Natural killer cell (primary cell): ENCODE data around the gene SPRR2A. TPM values are rescaled to one million over a fixed set of nuclear protein-coding genes. Genes with fewer than 3 reads are reported as not detected.

Experiments used
- ATAC-seq, 3 donors: fragments of 150-1000 bp in 2 of 3; fragments of 200-7000 bp in 1 of 3; cut with Tn5 transposase; 1 replicate in 1 of 3; 2 replicates in 2 of 3; pipeline ENCODE4 v1.10.0; 2021; ENCODE audit warnings: mild to moderate bottlenecking in 2 of 3, moderate library complexity in 2 of 3
- DNase-seq, 2 donors: peaks; one replicate each; pipeline versions ENCODE4 v3.0.0 to v3.0.0-alpha.2; 2013 to 2021; ENCODE audit warnings: mixed read lengths in 1 of 2
- H3K27ac ChIP-seq: one replicate; pipeline ENCODE4 v1.5.1; 2013; ENCODE audit warnings: mild to moderate bottlenecking, low read length
- H3K27me3 ChIP-seq: one replicate; pipeline ENCODE4 v1.6.1; 2013; ENCODE audit warnings: low read length; ENCODE audit not compliant: control insufficient read depth, insufficient read depth
- H3K36me3 ChIP-seq: one replicate; pipeline ENCODE4 v1.6.1; 2013; ENCODE audit warnings: low read length; ENCODE audit not compliant: control insufficient read depth, insufficient read depth
- H3K4me1 ChIP-seq: one replicate; pipeline ENCODE4 v1.6.1; 2013; ENCODE audit warnings: low read length; ENCODE audit not compliant: control insufficient read depth, insufficient read depth
- H3K4me3 ChIP-seq: one replicate; pipeline ENCODE4 v1.5.1; 2013; ENCODE audit warnings: low read length
- H3K9me3 ChIP-seq: one replicate; pipeline ENCODE4 v1.6.1; 2013; ENCODE audit warnings: low read length; ENCODE audit not compliant: control insufficient read depth, insufficient read depth
- H3K27ac Mint-ChIP-seq, 2 donors: one replicate each; pipeline ENCODE4 v1.8.0; 2022; ENCODE audit warnings: mild to moderate bottlenecking in 2 of 2, mixed read lengths in 2 of 2, moderate library complexity in 1 of 2
- H3K27me3 Mint-ChIP-seq, 2 donors: one replicate each; pipeline ENCODE4 v1.8.0; 2022; ENCODE audit warnings: low read depth in 2 of 2, mixed read lengths in 2 of 2
- H3K36me3 Mint-ChIP-seq: one replicate; pipeline ENCODE4 v1.8.0; 2022; ENCODE audit warnings: mixed read lengths
- H3K4me1 Mint-ChIP-seq, 2 donors: one replicate each; pipeline ENCODE4 v1.8.0; 2022; ENCODE audit warnings: mixed read lengths in 2 of 2
- H3K4me3 Mint-ChIP-seq: one replicate; pipeline ENCODE4 v1.8.0; 2022; ENCODE audit warnings: mild to moderate bottlenecking, moderate library complexity, mixed read lengths
- H3K9me3 Mint-ChIP-seq, 2 donors: one replicate each; pipeline ENCODE4 v1.8.0; 2022; ENCODE audit warnings: mixed read lengths in 2 of 2
- CTCF ChIP-seq: fragments of 200-600 bp; IDR thresholded peaks from one replicate; pipeline ENCODE4 v1.8.0; 2022; ENCODE audit warnings: antibody characterized with exemption
- WGBS: methylation state at CpG from one replicate; pipeline ENCODE4 v1.1.7; 2013; ENCODE audit warnings: missing lambda C conversion rate; ENCODE audit not compliant: insufficient coverage; 5-methylcytosine and 5-hydroxymethylcytosine counted together
- intact Hi-C: fragments of 100-400 bp; cut with micrococcal nuclease; formaldehyde crosslinking; loops from one replicate; pipeline ENCODE4 v1.14.2; 2022
- total RNA-seq, 4 donors: library from RNA; stranded (reverse); fragments of 120-200 nt in 1 of 4; gene quantifications; one replicate each; pipeline versions ENCODE4 v1.2.3 to v1.2.4, GENCODE V29; 2013 to 2022

SPRR2A gene
- total RNA-seq, 3 donors from 2014 or later (not counting 1 experiment from before 2014, with no cell fraction given): not detected

DNA sequence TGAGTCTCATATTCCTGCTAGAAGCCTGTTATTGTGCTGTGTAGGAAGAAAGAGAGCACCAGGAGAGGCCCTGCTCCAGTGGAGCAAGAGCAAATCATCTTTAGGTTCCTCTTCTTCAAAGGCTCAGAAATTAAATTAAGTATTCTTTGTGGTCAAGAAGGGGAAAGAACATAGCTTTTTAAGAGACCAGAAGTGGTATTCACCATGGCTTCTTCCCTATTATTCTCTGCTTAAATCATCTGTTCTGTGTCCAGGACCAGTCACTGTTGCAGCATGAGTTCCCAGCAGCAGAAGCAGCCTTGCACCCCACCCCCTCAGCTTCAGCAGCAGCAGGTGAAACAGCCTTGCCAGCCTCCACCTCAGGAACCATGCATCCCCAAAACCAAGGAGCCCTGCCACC lies 25.2 kb downstream of the SPRR2A start:
- Mint-ChIP-seq H3K27ac (no peak overlapping the region), H3K9me3 (no peaks in the 10 kb centered on the region), H3K4me3 (no peak overlapping the region), H3K4me1 (no peaks in the 10 kb centered on the region), H3K27me3 (peaks cover 14 to 45% of the 10 kb centered on the region in 2 donors), H3K36me3 (no peaks in the 10 kb centered on the region)
- Histone ChIP-seq H3K4me3 (no peak overlapping the region), H3K27ac (no peak overlapping the region), H3K27me3 (no peaks in the 10 kb centered on the region), H3K36me3 (no peaks in the 10 kb centered on the region), H3K9me3 (no peaks in the 10 kb centered on the region), H3K4me1 (no peaks in the 10 kb centered on the region)
- TF ChIP-seq CTCF: no peak
- no peak for ATAC-seq
- no peak for DNase-seq
- intact Hi-C loops: no loop called here

DNA sequence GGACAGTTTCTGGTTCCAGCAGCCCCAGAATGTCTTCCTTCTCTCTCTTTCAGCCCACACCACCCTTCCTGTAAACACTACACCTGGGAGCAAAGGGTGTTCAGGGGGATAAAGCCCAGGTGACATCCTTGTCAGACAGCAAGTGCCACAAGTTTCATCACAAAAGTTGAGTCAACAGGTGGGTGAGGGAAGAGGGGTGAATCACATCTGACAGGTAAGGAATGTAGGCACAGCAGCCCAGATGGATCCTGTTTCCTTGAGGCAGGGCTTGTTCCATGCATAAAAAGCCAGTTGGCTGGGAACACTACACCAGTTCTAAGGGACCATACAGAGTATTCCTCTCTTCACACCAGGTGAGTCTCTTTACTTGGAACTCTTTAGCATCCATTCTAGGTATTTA lies 26.4 kb downstream of the SPRR2A start, which contains the start of gene SPRR1B:
TSS of gene SPRR1B (plus strand) at position 309 of the 400 bp plus-strand sequence. CDS start 1,143 bp downstream, outside the sequence.
- no peak for ATAC-seq
- no peaks in the 10 kb centered on the region for H3K36me3 ChIP-seq
- Mint-ChIP-seq H3K36me3 (no peaks in the 10 kb centered on the region), H3K4me3 (no peak within 1 kb of the TSS), H3K27me3 (peaks cover 18 to 34% of the 10 kb centered on the region in 2 donors), H3K4me1 (no peaks in the 10 kb centered on the region), H3K27ac (no peak within 1 kb of the TSS), H3K9me3 (no peaks in the 10 kb centered on the region)
- H3K27me3 ChIP-seq: no peaks in the 10 kb centered on the region
- no peak for TF ChIP-seq CTCF
- no peaks in the 10 kb centered on the region for H3K9me3 ChIP-seq
- intact Hi-C loops: no loop called here
- H3K4me1 ChIP-seq: no peaks in the 10 kb centered on the region
- H3K27ac ChIP-seq: no peak within 1 kb of the TSS
- DNase-seq: no peak
- no peak within 1 kb of the TSS for H3K4me3 ChIP-seq

DNA sequence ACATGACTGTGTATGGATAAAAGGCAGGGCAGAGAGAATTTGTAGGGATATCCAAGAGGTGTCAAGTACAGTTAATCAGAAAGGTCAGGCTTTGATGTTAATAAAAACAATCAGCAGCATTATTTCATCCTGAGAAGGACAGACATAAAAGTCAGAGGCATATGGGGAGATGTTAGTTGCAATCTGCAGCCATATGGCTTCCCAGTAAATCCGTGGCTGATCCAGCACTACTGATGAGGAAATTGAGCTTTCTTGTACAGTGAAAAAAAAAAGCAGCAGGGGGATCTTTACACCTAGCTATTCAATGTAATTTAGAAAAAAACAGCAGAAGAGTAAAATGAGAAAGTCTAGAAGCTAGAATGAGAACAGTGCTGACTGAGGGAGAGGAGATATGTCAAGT lies 28.5 kb downstream of the SPRR2A start:
- no peaks in the 10 kb centered on the region for H3K36me3 ChIP-seq
- Mint-ChIP-seq H3K4me3 (no peak overlapping the region), H3K4me1 (no peaks in the 10 kb centered on the region), H3K36me3 (no peaks in the 10 kb centered on the region), H3K27me3 (peaks cover 15 to 24% of the 10 kb centered on the region in 2 donors), H3K9me3 (no peaks in the 10 kb centered on the region), H3K27ac (no peak overlapping the region)
- no peak overlapping the region for H3K4me3 ChIP-seq
- DNase-seq (no peak), ATAC-seq (no peak)
- intact Hi-C loops: no loop called here
- H3K9me3 ChIP-seq: no peaks in the 10 kb centered on the region
- no peak overlapping the region for H3K27ac ChIP-seq
- H3K27me3 ChIP-seq: no peaks in the 10 kb centered on the region
- TF ChIP-seq CTCF: no peak
- H3K4me1 ChIP-seq: no peaks in the 10 kb centered on the region
- 88% methylated on average over 1 of the region's 1 CpG for WGBS

DNA sequence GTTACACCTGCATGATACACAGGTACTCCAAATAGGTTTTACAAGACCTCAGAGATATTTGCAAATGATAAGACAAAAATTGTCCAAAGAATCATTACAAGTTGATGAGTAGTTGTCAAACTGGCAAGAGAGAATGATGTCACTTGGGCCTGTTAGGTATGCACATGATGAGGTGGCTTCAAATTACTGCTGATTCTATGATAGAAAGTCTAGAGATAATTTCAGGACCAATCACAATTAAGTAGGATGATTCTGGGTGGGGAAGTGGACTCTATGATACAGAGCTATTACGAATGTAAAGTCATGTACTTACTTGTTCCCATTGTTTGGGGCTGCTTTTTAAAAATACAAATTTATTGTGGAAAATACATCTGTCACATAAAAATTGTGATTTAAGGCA lies 31.5 kb downstream of the SPRR2A start:
- intact Hi-C loops: no loop called here
- H3K27ac Mint-ChIP-seq: no peak overlapping the region
- H3K36me3 Mint-ChIP-seq: no peaks in the 10 kb centered on the region
- no peaks in the 10 kb centered on the region for H3K4me1 ChIP-seq
- no peaks in the 10 kb centered on the region for H3K4me1 Mint-ChIP-seq
- no peak overlapping the region for H3K4me3 ChIP-seq
- H3K9me3 Mint-ChIP-seq: no peaks in the 10 kb centered on the region
- no peaks in the 10 kb centered on the region for H3K36me3 ChIP-seq
- no peak for TF ChIP-seq CTCF
- H3K27me3 ChIP-seq: no peaks in the 10 kb centered on the region
- 63% methylated on average over 1 of the region's 1 CpG for WGBS
- H3K27ac ChIP-seq: no peak overlapping the region
- ATAC-seq (no peak), DNase-seq (no peak)
- H3K4me3 Mint-ChIP-seq: no peak overlapping the region
- H3K27me3 Mint-ChIP-seq: peaks cover 14 to 34% of the 10 kb centered on the region in 2 donors
- no peaks in the 10 kb centered on the region for H3K9me3 ChIP-seq
